ES-I3 (cell line): ENCODE results near the gene LMBR1L.
"Not testable (repeated sequence)": the region's sequence is repeated elsewhere in the genome, so short reads cannot be mapped to it uniquely, and the experiment has no call there.

Experiments used
- H3K36me3 ChIP-seq: 2 replicates; pipeline ENCODE4 v1.6.1; 2013; ENCODE audit warnings: mild to moderate bottlenecking, low read length, control low read depth, moderate library complexity; ENCODE audit not compliant: insufficient read depth
- H3K4me1 ChIP-seq: 2 replicates; pipeline ENCODE4 v1.6.1; 2013; ENCODE audit warnings: mild to moderate bottlenecking, control low read depth, low read length; ENCODE audit not compliant: insufficient read depth
- H3K9ac ChIP-seq: 2 replicates; pipeline ENCODE4 v1.6.1; 2013; ENCODE audit warnings: low read depth, mild to moderate bottlenecking, low read length, moderate library complexity
- H3K9me3 ChIP-seq: 2 replicates; pipeline ENCODE4 v1.6.1; 2013; ENCODE audit warnings: mild to moderate bottlenecking, low read length, moderate library complexity; ENCODE audit not compliant: control insufficient read depth, insufficient read depth

Gene LMBR1L

GRCh38 chr12:49110464-49111155 lies at the start of gene LMBR1L:
LMBR1L (minus strand) TSS chr12:49110847; CDS start chr12:49110555, 292 bp downstream.
- 0 out of 2 replicates have a peak, but pooled peaks cover 3% of the 10 kb centered on the region for H3K4me1 ChIP-seq

GRCh38 chr12:49160399-49160798 lies 49.8 kb upstream of the LMBR1L start:
- H3K9me3 ChIP-seq: no peaks in the 10 kb centered on the region
- H3K9ac ChIP-seq: no peak overlapping the region
- H3K4me1 ChIP-seq: peaks cover 3% of the 10 kb centered on the region; the same call in 1 of the 2 replicates
- H3K36me3 ChIP-seq: no peaks in the 10 kb centered on the region

More at GRCh38 chr12:49110464-49111155, at the start of gene LMBR1L:
- Histone ChIP-seq H3K9ac (peak within 1 kb of the TSS; percentile 95), H3K36me3 (0 out of 2 replicates have a peak, but pooled peaks cover 2% of the 10 kb centered on the region), H3K9me3 (no peaks in the 10 kb centered on the region)

- H3K4me1 ChIP-seq: no peaks in the 10 kb centered on the region
- H3K9me3 ChIP-seq: no peaks in the 10 kb centered on the region
- H3K36me3 ChIP-seq: no peaks in the 10 kb centered on the region
- no peak overlapping the region for H3K9ac ChIP-seq
Observed at GRCh38 chr12:49154221-49154620, 43.6 kb upstream of the LMBR1L start.

- H3K36me3 ChIP-seq: no peaks in the 10 kb centered on the region
Observed at GRCh38 chr12:49147384-49147783, 36.7 kb upstream of the LMBR1L start.

GRCh38 chr12:49146406-49146805 lies 35.8 kb upstream of the LMBR1L start:
- no peaks in the 10 kb centered on the region for H3K9me3 ChIP-seq
- no peaks in the 10 kb centered on the region for H3K36me3 ChIP-seq
- no peak overlapping the region for H3K9ac ChIP-seq
- no peaks in the 10 kb centered on the region for H3K4me1 ChIP-seq

More at GRCh38 chr12:49147384-49147783, 36.7 kb upstream of the LMBR1L start:
- H3K9ac ChIP-seq: no peak overlapping the region
- H3K9me3 ChIP-seq: no peaks in the 10 kb centered on the region
- no peaks in the 10 kb centered on the region for H3K4me1 ChIP-seq

- Histone ChIP-seq H3K9ac (no peak overlapping the region), H3K36me3 (no peaks in the 10 kb centered on the region), H3K4me1 (no peaks in the 10 kb centered on the region), H3K9me3 (no peaks in the 10 kb centered on the region)
Observed at GRCh38 chr12:49144384-49144783, 33.7 kb upstream of the LMBR1L start.

- Histone ChIP-seq H3K4me1 (no peaks in the 10 kb centered on the region), H3K9ac (no peak overlapping the region), H3K36me3 (no peaks in the 10 kb centered on the region), H3K9me3 (no peaks in the 10 kb centered on the region)
Observed at GRCh38 chr12:49138999-49139398, 28.4 kb upstream of the LMBR1L start.

- no peaks in the 10 kb centered on the region for H3K9me3 ChIP-seq
- no peaks in the 10 kb centered on the region for H3K36me3 ChIP-seq
- no peaks in the 10 kb centered on the region for H3K4me1 ChIP-seq
- H3K9ac ChIP-seq: no peak overlapping the region
Observed at GRCh38 chr12:49138587-49138986, 27.9 kb upstream of the LMBR1L start.

GRCh38 chr12:49137476-49137875 lies 26.8 kb upstream of the LMBR1L start:
- H3K9me3 ChIP-seq: no peaks in the 10 kb centered on the region
- no peaks in the 10 kb centered on the region; the same call in 1 of the 2 replicates for H3K4me1 ChIP-seq
- no peak overlapping the region for H3K9ac ChIP-seq
- H3K36me3 ChIP-seq: no peaks in the 10 kb centered on the region

- not testable (repeated sequence) for H3K36me3 ChIP-seq, H3K9me3 ChIP-seq, H3K4me1 ChIP-seq, H3K9ac ChIP-seq
Observed at GRCh38 chr12:49136997-49137396, 26.4 kb upstream of the LMBR1L start.

- Histone ChIP-seq H3K4me1 (no peaks in the 10 kb centered on the region; the same call in 1 of the 2 replicates), H3K9me3 (no peaks in the 10 kb centered on the region), H3K36me3 (peaks cover 14% of the 10 kb centered on the region), H3K9ac (no peak overlapping the region)
Observed at GRCh38 chr12:49133590-49133989, 22.9 kb upstream of the LMBR1L start.

GRCh38 chr12:49133014-49133413 lies 22.4 kb upstream of the LMBR1L start:
- Histone ChIP-seq H3K4me1 (no peaks in the 10 kb centered on the region; the same call in 1 of the 2 replicates), H3K9ac (no peak overlapping the region), H3K9me3 (no peaks in the 10 kb centered on the region), H3K36me3 (peaks cover 15% of the 10 kb centered on the region)

- Histone ChIP-seq H3K36me3 (peaks cover 15% of the 10 kb centered on the region), H3K9ac (peak overlapping the region; percentile 64), H3K4me1 (no peaks in the 10 kb centered on the region; the same call in 1 of the 2 replicates), H3K9me3 (no peaks in the 10 kb centered on the region)
Observed at GRCh38 chr12:49131894-49132461, 21.3 kb upstream of the LMBR1L start.

GRCh38 chr12:49131051-49131893 lies 20.6 kb upstream of the LMBR1L start, which contains the start of gene TUBA1B:
TUBA1B (minus strand) TSS chr12:49131395; CDS start chr12:49131300, 95 bp downstream.
- H3K4me1 ChIP-seq: no peaks in the 10 kb centered on the region; the same call in 1 of the 2 replicates
- peaks cover 15% of the 10 kb centered on the region for H3K36me3 ChIP-seq
- H3K9ac ChIP-seq: peak within 1 kb of the TSS; percentile 64
- H3K9me3 ChIP-seq: no peaks in the 10 kb centered on the region
